ENCODE results near the gene STK32A.
A peak's percentile ranks its signal among the peaks of the same experiment; 100 is the strongest.
"Not testable (repeated sequence)": the region's sequence is repeated elsewhere in the genome, so short reads cannot be mapped to it uniquely, and the experiment has no call there.

The STK32A gene

GRCh38 chr5:147234825-147235635, at the start of gene STK32A:
Gene STK32A, plus strand, starts transcription at chr5:147235026. Its CDS starts 4,609 bp downstream, at chr5:147239635.
- no peak for DNase-seq (ENCODE audit: low spot score)

GRCh38 chr5:147187099-147187540, 47.7 kb upstream of the STK32A start:
- DNase-seq (ENCODE audit: low spot score) = no peak

GRCh38 chr5:147188200-147189108, 46.4 kb upstream of the STK32A start:
- peak; percentile 70 for DNase-seq (ENCODE audit: low spot score)

GRCh38 chr5:147189109-147189424, 45.8 kb upstream of the STK32A start:
- no peak for DNase-seq (ENCODE audit: low spot score)

DNA sequence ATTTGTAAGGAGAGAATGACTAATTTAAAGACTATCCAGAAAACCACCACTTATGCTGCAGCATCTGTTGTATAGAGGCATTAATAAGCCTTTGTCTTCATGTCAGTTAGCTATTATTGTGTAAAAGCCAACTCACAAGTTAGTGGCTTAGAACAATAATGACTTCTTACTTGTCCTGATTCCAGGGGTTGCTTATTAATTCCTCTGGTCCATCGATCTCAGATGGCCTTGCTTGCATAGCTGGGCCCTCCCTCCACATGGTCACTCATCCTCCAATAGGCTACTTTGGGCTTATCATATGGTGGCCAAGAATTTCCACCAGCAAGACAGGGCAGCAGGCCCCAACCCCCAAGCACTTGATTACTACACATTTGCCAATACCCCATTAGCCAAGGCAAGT, 44.5 kb upstream of the STK32A start:
- DNase-seq (ENCODE audit: low spot score) = no peak

DNA sequence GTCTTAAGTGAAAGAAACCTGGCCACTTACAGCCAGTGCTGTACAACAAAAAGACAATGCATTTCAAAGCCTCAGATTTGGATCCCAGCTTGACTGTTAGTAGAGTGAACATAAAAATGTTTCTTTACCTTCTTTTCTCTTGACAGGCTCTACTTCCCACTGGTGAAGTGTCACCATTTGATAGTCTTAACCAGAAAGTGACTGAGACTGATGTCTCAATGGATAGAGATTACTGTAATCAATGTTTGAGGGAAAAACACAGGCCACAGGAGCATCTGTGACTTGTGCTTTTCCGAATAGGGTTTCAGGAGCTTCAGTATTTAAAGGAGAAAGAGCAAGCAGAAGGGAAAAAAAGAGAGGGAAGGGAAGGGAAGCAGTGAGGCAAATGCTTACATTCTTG, 41.7 kb upstream of the STK32A start:
- DNase-seq (ENCODE audit: low spot score) = no peak

- DNase-seq (ENCODE audit: low spot score) = no peak
Measured at GRCh38 chr5:147200004-147200403, 34.8 kb upstream of the STK32A start.

- DNase-seq (ENCODE audit: low spot score) = no peak
Measured at GRCh38 chr5:147203213-147203612, 31.6 kb upstream of the STK32A start.

GRCh38 chr5:147204576-147204975, 30.2 kb upstream of the STK32A start:
- DNase-seq (ENCODE audit: low spot score) = no peak

DNA sequence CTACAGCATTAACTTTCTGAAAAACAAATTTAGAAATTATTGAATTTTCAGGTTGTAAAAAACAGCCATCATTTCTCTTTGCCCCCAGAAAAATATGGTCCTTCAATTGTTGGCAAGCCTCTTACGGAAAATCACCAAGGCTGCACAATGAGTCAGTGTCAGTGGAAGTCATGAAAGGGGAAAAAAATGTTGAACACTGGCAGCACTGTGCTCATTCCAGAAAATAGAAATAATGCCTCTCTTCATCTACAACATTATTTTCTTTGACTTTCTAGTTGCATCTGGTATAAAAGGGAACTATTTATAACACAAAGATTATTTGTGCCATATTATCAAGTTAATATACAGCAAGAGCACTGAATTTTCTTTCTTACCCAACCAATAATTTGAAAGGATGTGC, 26.7 kb upstream of the STK32A start:
- no peak for DNase-seq (ENCODE audit: low spot score)

DNA sequence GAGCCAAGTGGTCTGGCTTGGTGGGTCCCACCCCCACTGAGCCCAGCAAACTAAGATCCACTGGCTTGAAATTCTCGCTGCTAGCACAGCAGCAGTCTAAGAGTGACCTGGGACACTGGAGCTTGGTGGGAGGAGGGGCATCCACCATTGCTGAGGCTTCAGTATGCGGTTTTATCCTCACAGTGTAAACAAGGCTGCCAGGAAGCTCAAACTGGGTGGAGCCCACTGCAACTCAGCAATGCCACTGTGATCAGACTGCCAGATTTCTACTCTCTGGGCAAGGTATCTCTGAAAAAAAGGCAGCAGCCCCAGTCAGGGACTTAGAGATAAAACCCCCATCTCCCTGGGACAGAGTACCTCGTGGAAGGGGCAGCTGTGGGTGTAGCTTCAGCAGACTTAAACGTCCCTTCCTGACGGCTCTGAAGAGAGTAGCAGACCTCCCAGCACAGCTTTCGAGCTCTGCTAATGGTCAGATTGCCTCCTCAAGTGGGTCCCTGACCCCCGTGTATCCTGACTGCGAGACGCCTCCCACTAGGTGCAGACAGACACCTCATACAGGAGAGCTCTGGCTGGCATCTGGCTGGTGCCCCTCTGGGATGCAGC, 18.2 kb upstream of the STK32A start:
- no peak for DNase-seq (ENCODE audit: low spot score)

DNA sequence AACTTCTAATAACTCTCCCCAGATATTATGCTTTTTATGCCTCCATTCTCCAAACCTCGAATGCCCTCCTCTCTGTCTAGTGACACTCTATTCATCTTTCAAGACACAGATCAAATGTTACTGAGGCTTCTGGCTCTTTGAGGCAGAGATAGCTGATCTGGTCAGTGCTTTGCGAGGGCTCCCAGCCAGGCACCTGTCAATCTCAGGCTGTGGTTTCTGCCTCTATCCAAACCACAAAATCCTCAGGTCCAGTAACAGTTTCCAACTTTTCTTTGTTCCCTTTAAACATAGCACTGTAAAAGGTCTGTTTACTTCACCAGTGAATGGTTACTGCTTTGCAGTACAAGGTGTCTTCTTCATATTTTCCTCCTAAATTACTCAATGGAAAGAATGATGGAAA, 11.5 kb upstream of the STK32A start:
- DNase-seq (ENCODE audit: low spot score) = no peak

- no peak for DNase-seq (ENCODE audit: low spot score)
Measured at GRCh38 chr5:147223948-147224791, 10.7 kb upstream of the STK32A start.

GRCh38 chr5:147225938-147226337, 8.9 kb upstream of the STK32A start:
- DNase-seq (ENCODE audit: low spot score) = no peak

- DNase-seq (ENCODE audit: low spot score) = no peak
Measured at GRCh38 chr5:147226512-147226911, 8.3 kb upstream of the STK32A start.

DNA sequence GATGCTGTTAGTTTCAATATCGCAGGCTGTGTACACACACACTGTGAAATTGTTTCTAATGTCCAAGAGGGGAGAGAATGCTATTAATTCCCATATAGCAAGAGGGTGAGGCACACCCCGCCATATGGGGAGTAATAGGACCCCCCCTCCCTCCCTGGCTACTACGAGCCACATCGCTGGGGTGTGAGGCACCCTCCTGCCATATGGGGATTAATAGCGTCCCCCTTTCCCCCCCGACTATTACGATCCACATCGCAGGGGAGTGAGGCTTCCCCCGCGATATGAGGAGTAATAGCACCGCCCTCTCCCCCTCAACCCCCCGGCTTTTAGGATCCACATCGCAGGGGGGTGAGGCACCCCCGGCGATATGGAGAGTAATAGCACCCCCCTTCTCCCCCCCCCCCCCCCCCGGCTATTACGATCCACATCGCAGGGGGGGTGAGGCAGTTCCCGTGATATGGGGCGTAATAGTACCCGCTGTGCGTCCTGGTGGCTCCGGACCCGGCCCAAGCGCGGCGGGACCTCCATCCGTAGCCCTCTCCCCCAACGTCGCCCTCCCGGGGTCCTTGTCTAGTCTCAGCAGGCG, 494 bp upstream of the STK32A start:
- DNase-seq (ENCODE audit: low spot score) = no peak

- DNase-seq (ENCODE audit: low spot score) = no peak
Measured at GRCh38 chr5:147240266-147240985, 5.6 kb downstream of the STK32A start.

DNA sequence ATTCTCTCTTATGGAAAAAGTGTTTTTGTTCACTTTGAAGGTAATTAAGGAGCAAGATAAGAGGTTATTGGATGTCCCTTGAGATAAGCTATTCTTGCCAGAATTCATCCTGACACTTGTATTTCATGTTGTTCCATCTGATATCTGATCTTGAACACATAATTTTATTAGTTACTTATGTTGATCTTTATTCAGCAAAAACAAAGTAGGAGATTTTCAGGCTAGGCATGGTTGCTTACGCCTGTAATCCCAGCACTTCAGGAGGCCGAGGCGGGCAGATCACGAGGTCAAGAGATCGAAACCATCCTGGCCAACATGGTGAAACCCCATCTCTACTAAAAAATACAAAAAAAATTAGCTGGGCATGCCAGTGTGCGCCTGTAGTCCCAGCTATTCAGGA, 8.4 kb downstream of the STK32A start:
- not testable (repeated sequence) for DNase-seq (ENCODE audit: low spot score)

DNA sequence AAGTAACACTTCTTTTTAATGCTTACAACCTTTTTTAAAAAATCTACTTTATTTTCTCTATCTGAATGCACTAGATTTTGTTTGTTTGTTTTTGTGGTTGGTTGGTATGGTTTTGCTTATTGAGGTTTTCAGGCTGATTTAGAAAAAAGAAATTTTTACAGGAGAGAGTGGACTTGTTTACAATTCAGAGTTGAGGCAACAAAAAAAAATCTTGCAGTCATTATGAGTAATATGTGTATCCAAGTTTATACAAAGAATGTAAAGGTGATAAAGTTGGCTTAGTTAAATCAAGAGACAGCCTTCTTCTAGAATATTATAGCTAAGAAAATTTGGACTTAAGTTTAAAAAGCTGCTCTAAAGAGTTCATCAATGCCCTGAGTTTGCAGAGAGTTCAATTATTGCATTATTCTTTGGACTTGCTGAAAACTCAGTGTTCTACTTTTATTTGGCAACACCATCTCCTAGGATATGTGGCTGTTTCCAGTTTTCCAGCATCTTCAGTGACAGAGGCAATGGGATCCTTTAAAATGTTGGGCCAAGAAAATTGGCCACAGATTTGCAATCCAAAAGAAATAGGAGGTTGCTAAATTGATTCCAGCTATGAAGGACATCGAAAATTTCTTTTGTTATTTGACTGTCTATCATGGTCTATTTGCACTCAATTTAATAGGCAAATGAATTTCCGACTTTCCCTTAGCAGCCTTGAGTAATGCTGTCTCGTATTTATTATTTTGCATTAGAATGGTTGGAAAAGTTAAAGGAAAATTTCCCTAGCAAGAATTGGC, 10.7 kb downstream of the STK32A start:
- DNase-seq (ENCODE audit: low spot score) = no peak

DNA sequence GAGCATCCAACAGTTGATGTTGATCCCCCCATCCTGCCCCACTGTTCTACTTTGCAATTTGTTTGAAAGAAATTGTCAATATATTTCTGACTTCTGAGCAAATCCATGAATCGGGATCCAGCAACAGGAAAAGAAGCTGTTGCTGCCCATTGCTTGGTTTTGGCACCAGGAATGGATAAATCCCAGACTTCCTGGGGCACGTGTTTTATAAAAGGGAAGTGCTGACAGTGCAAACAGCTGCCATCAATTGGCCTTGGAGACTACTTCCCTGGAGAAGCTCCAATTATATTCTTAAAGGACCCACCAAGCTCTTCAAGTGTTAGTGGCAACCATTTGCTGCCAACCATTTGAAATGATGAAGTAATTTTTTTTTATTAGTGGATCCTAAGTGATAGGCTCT, 13.7 kb downstream of the STK32A start:
- DNase-seq (ENCODE audit: low spot score) = no peak

Data from activated CD4-positive, alpha-beta T cell treated with anti-CD3 and anti-CD28 coated beads, Interleukin-2, Interleukin-4, amounts not matched to agents 100 ng/mL and 50 ng/mL, durations not matched to agents 16 hours and 8 hours (primary cell).